GM10248 (cell line): ENCODE results near the gene G3BP2.
"Not testable (repeated sequence)": the region's sequence is repeated elsewhere in the genome, so short reads cannot be mapped to it uniquely, and the experiment has no call there.

Source experiments
- CTCF ChIA-PET: fragments of 300-600 bp; sonication (Branson Sonifier 250); formaldehyde crosslinking; extraction: SDS; loops from one replicate; lab custom pipeline; 2021; ENCODE audit warnings: antibody characterized with exemption; lab: Yijun Ruan, JAX
- POLR2A ChIA-PET: fragments of 350-650 bp; sonication (Branson Sonifier 250); formaldehyde crosslinking; extraction: SDS; loops from one replicate; lab custom pipeline; 2020; ENCODE audit warnings: antibody characterized with exemption; lab: Yijun Ruan, JAX
- DNase-seq: peaks from one replicate; pipeline ENCODE4 v3.0.0; 2012; ENCODE audit errors: extremely low spot score
- TF ChIP-seq, protein P1 (sequence below): IDR thresholded peaks from 2 replicates; pipeline ENCODE4 v1.5.1; 2012; ENCODE audit warnings: mild to moderate bottlenecking, low read depth; ENCODE audit errors: extremely low read depth, missing control alignments, control extremely low read depth

G3BP2 gene

DNA sequence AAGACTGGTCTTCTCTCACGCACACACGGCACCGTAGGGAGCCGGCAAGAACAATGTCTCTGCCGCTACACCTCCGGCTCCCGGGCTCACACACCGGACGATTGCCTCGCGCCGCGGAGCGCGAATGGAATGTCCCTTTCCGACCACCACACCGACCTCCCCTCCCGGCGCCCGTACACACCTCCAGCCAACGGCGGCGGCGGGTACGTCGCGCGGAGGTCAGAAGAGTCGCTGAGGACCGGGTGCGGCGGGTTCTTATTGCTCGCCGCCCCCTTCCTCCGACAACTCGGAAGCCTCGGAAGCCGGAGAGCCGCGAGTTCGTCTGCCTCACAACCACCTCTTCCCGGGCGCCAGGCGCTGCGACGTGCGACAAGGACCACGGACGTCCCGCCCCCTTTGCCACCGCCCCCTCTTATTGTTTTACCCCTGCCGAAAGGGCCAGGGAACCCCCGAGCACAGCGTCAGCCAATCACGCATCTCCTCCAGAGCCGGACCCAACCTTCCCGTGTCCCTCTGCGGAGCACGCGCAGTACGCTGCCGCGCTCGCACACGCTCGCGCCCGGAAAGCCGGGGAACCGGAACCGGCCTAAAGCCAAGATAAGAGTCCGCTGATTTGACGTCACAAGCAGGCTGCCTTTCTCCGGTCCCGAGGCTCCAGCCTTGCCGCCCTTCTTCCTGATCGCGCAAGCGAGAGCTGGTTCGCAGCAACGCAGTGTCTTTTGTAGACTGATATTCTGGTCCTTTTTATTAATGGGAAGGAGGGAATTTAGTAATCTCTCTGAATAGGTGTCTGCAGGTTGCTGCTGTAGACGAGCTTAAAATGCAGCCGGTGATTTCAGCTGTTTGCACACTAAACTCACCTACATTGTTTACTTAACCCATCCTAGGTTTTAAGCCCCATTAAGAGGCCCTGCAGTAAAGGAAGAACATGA, at the start of gene G3BP2:
Gene G3BP2, minus strand, starts transcription at position 385 of the 932 bp plus-strand sequence. CDS start 11,386 bp downstream, outside the sequence.
- TF ChIP-seq, protein P1, sequence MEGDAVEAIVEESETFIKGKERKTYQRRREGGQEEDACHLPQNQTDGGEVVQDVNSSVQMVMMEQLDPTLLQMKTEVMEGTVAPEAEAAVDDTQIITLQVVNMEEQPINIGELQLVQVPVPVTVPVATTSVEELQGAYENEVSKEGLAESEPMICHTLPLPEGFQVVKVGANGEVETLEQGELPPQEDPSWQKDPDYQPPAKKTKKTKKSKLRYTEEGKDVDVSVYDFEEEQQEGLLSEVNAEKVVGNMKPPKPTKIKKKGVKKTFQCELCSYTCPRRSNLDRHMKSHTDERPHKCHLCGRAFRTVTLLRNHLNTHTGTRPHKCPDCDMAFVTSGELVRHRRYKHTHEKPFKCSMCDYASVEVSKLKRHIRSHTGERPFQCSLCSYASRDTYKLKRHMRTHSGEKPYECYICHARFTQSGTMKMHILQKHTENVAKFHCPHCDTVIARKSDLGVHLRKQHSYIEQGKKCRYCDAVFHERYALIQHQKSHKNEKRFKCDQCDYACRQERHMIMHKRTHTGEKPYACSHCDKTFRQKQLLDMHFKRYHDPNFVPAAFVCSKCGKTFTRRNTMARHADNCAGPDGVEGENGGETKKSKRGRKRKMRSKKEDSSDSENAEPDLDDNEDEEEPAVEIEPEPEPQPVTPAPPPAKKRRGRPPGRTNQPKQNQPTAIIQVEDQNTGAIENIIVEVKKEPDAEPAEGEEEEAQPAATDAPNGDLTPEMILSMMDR: no peak
- CTCF ChIA-PET: interaction anchor here (1.0 to 3.5 kb wide), 4 partner anchors 11 to 51 kb away, joined by 3 to 20 read pairs (median 3); partner anchors contain the start of gene USO1
- peak; percentile 98 for DNase-seq
- POLR2A ChIA-PET: interaction anchor here (1.1 to 1.2 kb wide), 2 partner anchors 29 to 51 kb away, joined by 3 read pairs; partner anchors contain the start of gene USO1

DNA sequence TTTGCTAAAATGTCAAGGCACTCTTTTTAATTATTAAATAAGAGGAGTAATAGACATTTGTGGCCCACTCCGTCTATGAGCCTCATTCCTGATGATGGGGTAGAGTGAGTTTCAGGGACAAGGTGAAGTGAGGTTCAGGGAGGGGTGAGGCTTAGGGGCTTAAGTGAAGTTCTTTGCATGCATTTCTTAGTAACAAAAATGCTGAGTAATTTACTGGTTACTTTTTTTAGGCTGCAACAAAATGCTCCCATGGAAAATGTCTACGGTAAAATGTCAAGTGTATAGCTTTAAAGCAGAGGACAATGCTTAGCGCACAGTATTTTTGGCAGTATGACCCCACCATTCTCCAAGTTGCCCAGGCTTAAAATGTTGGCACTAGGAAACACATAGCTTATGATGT, 49.2 kb upstream of the G3BP2 start:
- POLR2A ChIA-PET: no interaction called here
- TF ChIP-seq, protein P1: no peak
- DNase-seq: no peak
- CTCF ChIA-PET: interaction anchor here (1.1 to 6.8 kb wide), 9 partner anchors 10 to 67 kb away, joined by 3 to 101 read pairs (median 6); partner anchors contain the start of gene G3BP2

DNA sequence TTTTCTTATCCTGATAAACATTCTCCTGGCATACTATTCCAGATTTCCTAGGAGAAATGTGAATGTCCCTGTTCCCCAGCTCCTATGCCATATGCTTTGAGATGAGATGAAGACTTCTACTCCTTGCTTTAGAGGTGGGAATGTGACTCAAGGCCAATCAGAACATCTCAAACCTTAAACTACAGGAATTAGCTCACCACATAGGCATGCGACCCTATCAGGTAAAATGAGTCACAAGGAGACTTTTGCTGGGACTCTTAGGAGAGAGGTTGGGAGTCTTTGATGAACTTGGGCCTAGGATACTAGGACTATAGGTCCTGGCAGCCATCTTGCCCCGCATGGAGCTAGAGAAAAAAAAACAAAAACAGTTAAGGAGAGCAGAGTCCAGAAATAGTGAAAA, 45.3 kb upstream of the G3BP2 start:
- POLR2A ChIA-PET: no interaction called here
- DNase-seq: no peak
- CTCF ChIA-PET: interaction anchor here (1.4 to 2.2 kb wide), 2 partner anchors 9 to 12 kb away, joined by 7 to 9 read pairs; no protein-coding TSS in a partner anchor
- TF ChIP-seq, protein P1: no peak

DNA sequence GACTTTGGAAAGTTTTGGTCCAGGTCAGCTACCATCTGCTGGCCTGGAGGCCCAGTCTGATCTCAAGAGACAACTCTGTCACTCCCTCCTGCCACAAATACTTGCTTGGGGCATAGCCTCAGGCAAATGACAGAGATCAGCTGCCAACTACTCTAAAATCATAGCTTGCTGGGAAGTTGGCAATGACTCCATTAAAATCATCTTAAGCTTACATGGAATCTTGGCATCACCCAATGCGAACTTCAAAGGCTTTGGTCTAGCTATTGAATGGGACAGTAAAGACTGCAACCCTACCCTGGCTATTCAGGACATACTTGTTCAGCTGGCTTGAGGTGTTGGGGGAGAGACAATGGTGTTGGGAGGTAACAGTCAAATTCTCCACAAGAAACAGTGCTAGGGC, 44.2 kb upstream of the G3BP2 start:
- no peak for DNase-seq
- TF ChIP-seq, protein P1: no peak
- POLR2A ChIA-PET: no interaction called here
- CTCF ChIA-PET: interaction anchor here (0.6 to 2.2 kb wide), 8 partner anchors 9 to 803 kb away, joined by 3 to 9 read pairs (median 4); no protein-coding TSS in a partner anchor

DNA sequence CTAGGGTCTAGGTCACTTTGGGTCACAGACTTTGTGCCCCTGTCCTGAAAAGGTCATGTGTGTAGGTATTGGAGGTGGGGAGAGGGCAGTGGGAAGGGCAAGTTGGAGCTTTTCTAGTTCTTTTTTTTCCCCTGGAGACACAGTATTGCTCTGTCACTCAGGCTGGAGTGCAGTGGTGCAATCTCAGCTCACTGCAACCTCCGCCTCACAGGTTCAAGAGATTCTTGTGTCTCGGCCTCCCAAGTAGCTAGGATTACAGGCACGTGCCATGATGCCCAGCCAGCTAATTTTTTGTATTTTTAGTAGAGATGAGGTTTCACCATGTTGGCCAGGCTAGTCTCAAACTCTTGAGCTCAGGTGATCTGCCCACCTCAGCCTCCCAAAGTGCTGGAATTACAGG, 42.8 kb upstream of the G3BP2 start:
- POLR2A ChIA-PET: interaction anchor here (1.7 kb wide), 1 partner anchor 8 kb away, joined by 9 read pairs; the partner anchor contains the start of gene USO1
- CTCF ChIA-PET: interaction anchor here (0.9 to 9.5 kb wide), 4 partner anchors 7 to 61 kb away, joined by 3 to 101 read pairs (median 36); partner anchors contain the start of gene USO1
- DNase-seq: not testable (repeated sequence)

DNA sequence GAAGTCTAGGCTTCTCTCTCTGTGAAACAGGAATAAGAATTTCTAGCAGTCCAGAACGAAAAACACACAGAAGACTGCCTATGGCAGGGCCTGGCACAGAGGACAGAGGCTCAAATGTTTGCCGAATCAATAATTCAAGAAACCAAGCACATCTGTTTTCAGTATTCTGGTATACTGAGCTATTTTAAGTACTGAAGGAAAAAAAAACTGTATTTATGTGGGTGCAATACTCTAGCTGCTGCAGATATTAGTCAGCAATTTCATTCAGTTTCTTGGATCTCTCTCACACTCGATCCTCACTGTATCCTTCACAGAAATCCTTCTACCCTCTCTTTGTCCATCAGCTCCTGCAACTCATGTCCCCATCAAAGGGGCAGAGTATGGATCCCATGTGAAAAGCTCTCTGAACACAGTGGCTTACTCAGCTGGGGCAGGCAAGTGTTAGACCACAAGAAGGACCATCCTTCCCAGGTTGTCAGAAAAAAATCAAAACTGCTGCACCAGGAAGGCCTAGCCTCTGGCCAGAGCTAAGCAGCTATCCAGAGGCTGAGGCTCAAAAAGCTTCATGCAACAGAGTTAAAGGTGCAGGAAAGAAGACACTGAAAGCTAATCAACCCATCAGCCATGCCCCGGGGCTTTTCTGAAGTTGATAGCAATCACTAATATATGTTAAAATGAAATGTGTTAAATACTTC, 42.0 kb upstream of the G3BP2 start:
- ChIA-PET POLR2A (interaction anchor here (1.7 kb wide), 1 partner anchor 9 kb away, joined by 9 read pairs; the partner anchor contains the start of gene USO1), CTCF (interaction anchor here (0.9 to 9.5 kb wide), 4 partner anchors 8 to 47 kb away, joined by 3 to 101 read pairs (median 36); partner anchors contain the start of gene USO1)

More for the DNA sequence above, 42.0 kb upstream of the G3BP2 start:
- TF ChIP-seq, protein P1: no peak
- DNase-seq: no peak
